ENCODE measurements around the gene AAMP.
"Not testable (repeated sequence)": the region's sequence is repeated elsewhere in the genome, so short reads cannot be mapped to it uniquely, and the experiment has no call there.

The AAMP gene

DNA sequence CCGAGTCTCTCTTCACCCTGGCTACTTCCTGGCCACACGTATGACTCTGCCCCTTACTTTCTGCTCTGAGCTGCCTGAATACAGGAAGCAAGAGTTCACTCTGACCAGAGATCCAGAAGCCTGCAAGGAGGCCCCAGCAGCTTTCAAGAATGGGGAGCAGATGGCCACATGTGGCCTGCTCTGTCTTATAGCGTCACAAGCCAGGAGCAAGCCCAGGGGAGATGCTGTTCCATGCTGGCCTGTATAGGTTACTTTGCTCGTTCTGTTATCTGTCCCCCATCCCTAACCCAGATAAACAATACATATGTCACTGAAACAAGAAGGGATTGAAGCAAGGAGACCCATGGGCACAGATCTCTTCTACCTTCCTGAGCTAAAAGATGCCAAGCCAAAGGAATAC, 4.6 kb upstream of the AAMP start:
- Histone ChIP-seq H3K27ac (peak overlapping the region; percentile 37), H3K9me3 (no peaks in the 10 kb centered on the region), H3K27me3 (no peaks in the 10 kb centered on the region), H3K4me3 (ENCODE audit: low read depth in 1 of 2, low read length in 1 of 2) (no peak overlapping the region), H3K4me1 (ENCODE audit: control insufficient read depth in 1 of 2, insufficient read depth in 1 of 2, low read depth in 1 of 2, low read length in 1 of 2) (peaks cover 39 to 43% of the 10 kb centered on the region in 2 experiments), H3K36me3 (peaks cover 61% of the 10 kb centered on the region)
- TF ChIP-seq, protein P1, sequence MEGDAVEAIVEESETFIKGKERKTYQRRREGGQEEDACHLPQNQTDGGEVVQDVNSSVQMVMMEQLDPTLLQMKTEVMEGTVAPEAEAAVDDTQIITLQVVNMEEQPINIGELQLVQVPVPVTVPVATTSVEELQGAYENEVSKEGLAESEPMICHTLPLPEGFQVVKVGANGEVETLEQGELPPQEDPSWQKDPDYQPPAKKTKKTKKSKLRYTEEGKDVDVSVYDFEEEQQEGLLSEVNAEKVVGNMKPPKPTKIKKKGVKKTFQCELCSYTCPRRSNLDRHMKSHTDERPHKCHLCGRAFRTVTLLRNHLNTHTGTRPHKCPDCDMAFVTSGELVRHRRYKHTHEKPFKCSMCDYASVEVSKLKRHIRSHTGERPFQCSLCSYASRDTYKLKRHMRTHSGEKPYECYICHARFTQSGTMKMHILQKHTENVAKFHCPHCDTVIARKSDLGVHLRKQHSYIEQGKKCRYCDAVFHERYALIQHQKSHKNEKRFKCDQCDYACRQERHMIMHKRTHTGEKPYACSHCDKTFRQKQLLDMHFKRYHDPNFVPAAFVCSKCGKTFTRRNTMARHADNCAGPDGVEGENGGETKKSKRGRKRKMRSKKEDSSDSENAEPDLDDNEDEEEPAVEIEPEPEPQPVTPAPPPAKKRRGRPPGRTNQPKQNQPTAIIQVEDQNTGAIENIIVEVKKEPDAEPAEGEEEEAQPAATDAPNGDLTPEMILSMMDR (IDR thresholded peaks at IDR 0.05), result no peak

DNA sequence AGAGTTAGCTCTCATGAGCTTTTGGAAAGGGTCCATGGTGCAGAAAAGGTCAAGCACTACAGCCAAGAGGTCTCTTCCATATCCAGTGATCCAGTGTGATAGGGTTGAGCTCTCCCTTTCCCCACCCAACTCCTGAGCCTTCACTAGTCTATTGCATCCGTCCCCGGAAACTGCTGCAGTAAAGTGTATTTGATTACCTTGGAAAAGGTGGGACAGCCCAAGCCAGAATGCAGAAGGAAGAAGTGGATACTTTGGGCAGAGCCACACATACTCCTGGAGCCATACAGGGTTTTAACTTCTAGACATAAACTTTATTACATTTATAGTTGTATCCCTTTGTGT, 3.9 kb upstream of the AAMP start:
- H3K4me3 ChIP-seq (ENCODE audit: low read depth in 1 of 2, low read length in 1 of 2), result no peak overlapping the region
- TF ChIP-seq, protein P1 (IDR thresholded peaks at IDR 0.05), result no peak
- H3K4me1 ChIP-seq (ENCODE audit: control insufficient read depth in 1 of 2, insufficient read depth in 1 of 2, low read depth in 1 of 2, low read length in 1 of 2), result peaks cover 47 to 51% of the 10 kb centered on the region in 2 experiments
- peaks cover 54% of the 10 kb centered on the region for H3K36me3 ChIP-seq
- no peaks in the 10 kb centered on the region for H3K27me3 ChIP-seq
- peak overlapping the region; percentile 37 for H3K27ac ChIP-seq
- no peaks in the 10 kb centered on the region for H3K9me3 ChIP-seq

DNA sequence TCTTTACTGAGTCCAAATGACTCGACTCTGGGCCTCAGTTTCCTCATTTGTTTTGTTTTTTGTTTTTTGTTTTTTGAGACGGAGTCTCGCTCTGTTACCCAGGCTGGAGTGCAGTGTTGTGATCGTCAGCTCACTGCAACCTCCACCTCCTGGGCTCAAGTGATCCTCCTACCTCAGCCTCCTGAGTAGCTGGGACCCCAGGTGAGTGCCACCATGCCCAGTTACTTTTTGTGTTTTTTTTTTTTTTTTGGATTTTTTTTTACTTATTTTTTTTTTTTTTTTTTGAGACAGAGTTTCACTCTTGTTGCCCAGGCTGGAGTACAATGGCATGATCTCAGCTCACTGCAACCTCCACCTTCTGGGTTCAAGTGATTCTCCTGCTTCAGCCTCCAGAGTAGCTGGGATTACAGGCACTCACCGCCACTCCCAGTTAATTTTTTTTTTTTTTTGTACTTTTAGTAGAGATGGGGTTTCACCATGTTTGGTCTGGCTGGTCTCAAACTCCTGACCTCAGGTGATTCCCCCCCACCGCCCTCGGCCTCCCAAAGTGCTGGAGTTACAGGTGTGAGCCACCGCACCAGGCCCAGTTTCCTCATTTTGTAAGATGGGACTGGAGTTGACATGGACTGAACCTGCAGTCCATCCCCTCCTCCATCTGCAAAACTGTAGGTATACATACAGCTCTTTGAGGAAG, 3.4 kb upstream of the AAMP start:
- peaks cover 49 to 51% of the 10 kb centered on the region in 2 experiments for H3K4me1 ChIP-seq (ENCODE audit: control insufficient read depth in 1 of 2, insufficient read depth in 1 of 2, low read depth in 1 of 2, low read length in 1 of 2)
- not testable (repeated sequence) for H3K9me3 ChIP-seq; H3K4me3 ChIP-seq (ENCODE audit: low read depth in 1 of 2, low read length in 1 of 2); H3K27me3 ChIP-seq
- H3K36me3 ChIP-seq, result peaks cover 49% of the 10 kb centered on the region
- H3K27ac ChIP-seq, result peak overlapping the region; percentile 79

DNA sequence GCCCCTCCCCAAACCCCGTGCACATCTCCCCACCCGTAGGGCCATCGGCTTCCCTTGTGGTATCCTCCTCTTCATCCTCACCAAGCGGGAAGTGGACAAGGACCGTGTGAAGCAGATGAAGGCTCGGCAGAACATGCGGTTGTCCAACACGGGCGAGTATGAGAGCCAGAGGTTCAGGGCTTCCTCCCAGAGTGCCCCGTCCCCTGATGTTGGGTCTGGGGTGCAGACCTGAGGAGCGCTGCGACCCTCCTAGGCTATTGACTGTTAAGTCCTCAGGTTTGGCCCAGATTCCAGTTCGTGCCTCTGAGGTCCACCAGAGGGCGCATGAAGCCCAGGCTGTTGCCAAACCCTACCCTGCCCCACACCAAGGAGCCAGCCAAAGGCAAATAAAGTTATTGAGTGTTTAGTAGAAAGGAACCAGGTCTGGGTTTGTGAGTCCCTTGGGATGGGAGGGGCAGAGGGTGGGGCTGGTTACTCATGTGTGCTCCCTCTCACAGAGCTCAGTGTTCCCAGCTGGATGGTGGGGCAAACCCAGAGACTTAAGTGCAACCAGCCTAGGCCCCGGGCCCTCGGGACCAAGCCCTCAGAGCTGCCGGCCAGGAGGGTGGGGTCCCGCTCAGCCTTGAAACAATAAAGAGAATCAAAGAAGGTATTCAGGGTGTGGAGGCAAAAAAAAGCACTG, 2.7 kb upstream of the AAMP start:
- peak overlapping the region; percentile 79 for H3K27ac ChIP-seq
- peaks cover 49 to 51% of the 10 kb centered on the region in 2 experiments for H3K4me1 ChIP-seq (ENCODE audit: control insufficient read depth in 1 of 2, insufficient read depth in 1 of 2, low read depth in 1 of 2, low read length in 1 of 2)
- no peaks in the 10 kb centered on the region for H3K9me3 ChIP-seq
- peaks cover 42% of the 10 kb centered on the region for H3K36me3 ChIP-seq
- TF ChIP-seq, protein P1 (IDR thresholded peaks at IDR 0.05), result peak; percentile 86
- no peak overlapping the region for H3K4me3 ChIP-seq (ENCODE audit: low read depth in 1 of 2, low read length in 1 of 2)
- no peaks in the 10 kb centered on the region for H3K27me3 ChIP-seq

DNA sequence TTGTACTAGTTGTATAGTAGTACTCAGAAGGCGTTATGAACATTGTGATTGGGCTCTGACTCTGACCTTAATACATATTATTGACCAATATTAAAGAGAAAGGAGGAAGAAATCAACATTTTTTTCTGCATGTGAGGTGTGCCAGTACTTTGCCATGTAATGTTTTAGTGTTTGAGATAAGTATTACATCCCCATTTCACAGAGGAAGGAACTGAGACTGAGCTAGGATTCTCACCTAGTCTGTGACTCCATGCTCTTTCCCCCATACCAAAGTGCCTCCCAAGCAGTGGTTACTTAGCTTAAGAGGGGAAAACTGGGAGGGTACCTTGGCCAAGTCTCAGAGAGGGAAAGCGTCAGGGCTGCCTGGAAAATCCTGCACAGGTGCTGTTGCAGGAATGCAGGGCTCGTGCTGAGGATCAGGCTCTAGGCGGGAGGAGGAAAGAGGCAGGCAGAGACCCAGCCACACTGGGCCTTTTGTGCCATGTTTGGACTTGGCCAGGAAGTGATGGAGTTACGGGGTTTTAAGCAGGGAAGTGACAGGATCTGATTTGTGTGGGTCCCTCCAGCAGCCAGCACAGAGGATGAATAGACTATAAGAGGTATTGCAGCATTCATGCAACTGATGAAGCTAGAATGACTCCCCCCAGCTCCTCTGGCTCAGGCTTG, 2.1 kb upstream of the AAMP start:
- no peak overlapping the region for H3K4me3 ChIP-seq (ENCODE audit: low read depth in 1 of 2, low read length in 1 of 2)
- no peaks in the 10 kb centered on the region for H3K27me3 ChIP-seq
- H3K4me1 ChIP-seq (ENCODE audit: control insufficient read depth in 1 of 2, insufficient read depth in 1 of 2, low read depth in 1 of 2, low read length in 1 of 2), result peaks cover 49 to 51% of the 10 kb centered on the region in 2 experiments
- H3K27ac ChIP-seq, result peak overlapping the region; percentile 79
- TF ChIP-seq, protein P1 (IDR thresholded peaks at IDR 0.05), result no peak
- H3K9me3 ChIP-seq, result no peaks in the 10 kb centered on the region
- H3K36me3 ChIP-seq, result peaks cover 35% of the 10 kb centered on the region

DNA sequence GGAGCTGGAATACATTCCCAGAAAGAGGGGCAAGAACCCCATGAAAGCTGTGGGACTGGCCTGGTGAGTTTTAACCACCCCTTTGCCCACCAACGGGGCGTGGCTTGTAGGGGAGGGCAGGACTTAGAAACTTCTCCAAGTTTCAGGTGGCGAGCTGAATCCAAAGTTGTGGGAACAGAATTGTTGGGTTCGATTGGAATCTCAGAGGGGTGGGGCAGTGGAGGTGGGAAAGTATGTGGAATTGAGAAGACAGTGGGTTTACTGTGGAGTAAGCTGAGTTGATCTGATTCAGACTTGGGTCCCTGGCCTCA, 1.5 kb upstream of the AAMP start:
- Histone ChIP-seq H3K4me1 (ENCODE audit: control insufficient read depth in 1 of 2, insufficient read depth in 1 of 2, low read depth in 1 of 2, low read length in 1 of 2) (peaks cover 48 to 49% of the 10 kb centered on the region in 2 experiments), H3K36me3 (peaks cover 32% of the 10 kb centered on the region)

More for the DNA sequence above, 1.5 kb upstream of the AAMP start:
- peak overlapping the region; percentile 79 for H3K27ac ChIP-seq
- H3K9me3 ChIP-seq, result no peaks in the 10 kb centered on the region
- TF ChIP-seq, protein P1 (IDR thresholded peaks at IDR 0.05), result no peak
- no peak overlapping the region for H3K4me3 ChIP-seq (ENCODE audit: low read depth in 1 of 2, low read length in 1 of 2)
- H3K27me3 ChIP-seq, result no peaks in the 10 kb centered on the region
